GM18873 (cell line): Measurements from ENCODE around the gene BROX.
"Not testable (repeated sequence)": the region's sequence is repeated elsewhere in the genome, so short reads cannot be mapped to it uniquely, and the experiment has no call there.

Experiments
- ATAC-seq: cut with Tn5 transposase; IDR thresholded peaks from one replicate; pipeline ENCODE4 v1.9.1; 2021; ENCODE audit warnings: mild to moderate bottlenecking, moderate library complexity, moderate number of reproducible peaks; ENCODE audit not compliant: unreplicated experiment, low FRiP score

BROX gene

GRCh38 chr1:222712253-222713090 lies at the start of gene BROX, which contains the start of gene AIDA:
Gene BROX (plus strand): TSS chr1:222712564. CDS start chr1:222715700, 3,136 bp downstream.
Gene AIDA (minus strand): TSS chr1:222712491. CDS start chr1:222712317, 174 bp downstream.
- ATAC-seq: peak; percentile 57

DNA sequence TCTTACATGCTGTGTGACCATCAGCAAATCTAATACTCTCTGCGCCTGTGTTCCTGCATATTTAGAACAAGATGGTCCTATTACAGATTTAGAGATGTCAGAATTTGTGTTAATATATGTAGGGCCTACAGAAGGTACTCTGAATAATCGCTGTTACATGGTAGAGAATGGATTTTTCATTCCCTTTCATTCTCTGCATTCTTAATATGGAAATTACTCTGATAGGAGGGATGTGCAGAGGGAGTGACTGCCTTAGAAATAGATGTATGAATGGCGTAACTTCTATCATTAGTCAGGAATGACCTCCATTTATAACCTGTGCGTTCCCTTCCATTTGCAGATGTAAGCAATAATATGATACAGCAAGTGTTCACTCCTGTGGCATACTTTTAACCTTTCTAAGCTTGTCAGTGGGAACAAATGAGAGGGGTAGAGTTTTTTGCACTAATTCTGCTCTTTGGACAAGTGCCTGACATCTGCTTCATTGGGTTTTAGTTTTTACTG lies 48.9 kb upstream of the BROX start:
- ATAC-seq: no peak

DNA sequence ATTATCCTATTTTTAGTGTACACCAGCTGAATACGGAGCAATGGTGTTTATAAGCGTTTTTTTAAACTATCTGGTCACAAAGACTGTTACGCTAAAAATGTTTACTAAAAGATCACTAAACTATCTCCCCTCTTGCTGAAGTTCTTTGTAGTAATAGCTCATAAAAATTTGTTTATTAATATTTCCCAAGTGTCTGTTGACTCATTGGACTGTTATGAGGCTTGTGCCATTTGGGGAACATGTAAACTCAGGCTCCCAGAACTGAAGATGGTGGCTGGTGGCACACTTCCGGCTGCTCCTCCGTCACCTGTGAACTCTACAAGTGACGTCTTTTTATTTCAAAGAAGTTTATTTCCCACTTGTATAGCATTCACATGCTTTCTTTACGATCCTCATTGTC lies 46.4 kb upstream of the BROX start:
- ATAC-seq: no peak

DNA sequence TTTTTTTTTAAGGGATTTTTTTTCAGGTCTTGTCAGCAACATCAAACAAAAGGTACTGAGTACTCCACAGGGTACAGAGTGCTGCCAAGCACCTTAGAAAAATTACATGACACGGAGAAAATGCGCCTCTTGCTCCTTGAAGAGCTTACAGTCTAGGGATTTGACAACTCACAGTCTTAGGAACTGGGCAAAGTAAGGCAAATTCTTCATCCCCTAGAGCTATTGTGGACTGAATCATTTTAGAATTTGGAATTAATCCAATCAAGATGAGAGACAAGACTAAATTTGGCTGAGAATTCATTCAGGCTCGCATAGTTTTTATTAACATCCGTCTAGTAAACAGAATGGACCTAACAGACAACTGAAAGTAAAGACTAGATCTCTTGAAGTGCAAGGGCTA lies 44.2 kb upstream of the BROX start:
- ATAC-seq: not testable (repeated sequence)

DNA sequence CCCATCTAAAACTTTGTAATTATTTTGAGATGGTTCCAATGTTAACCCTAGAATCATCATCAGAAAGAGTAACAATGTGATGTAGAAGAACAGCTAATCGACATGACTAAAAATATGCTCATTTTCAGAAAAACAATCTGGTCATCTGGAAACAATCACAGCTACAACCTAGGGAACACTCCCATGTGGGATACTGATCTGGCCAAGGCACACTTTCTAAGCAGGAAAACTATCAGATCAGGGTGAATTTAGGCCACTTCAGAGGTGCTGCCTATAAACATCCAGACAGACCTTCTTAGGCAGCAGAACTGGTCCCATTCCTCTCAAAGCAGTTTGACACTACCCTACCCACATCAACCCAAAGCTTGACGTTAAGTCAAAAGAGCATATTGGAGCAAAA lies 43.3 kb upstream of the BROX start:
- ATAC-seq: not testable (repeated sequence)

DNA sequence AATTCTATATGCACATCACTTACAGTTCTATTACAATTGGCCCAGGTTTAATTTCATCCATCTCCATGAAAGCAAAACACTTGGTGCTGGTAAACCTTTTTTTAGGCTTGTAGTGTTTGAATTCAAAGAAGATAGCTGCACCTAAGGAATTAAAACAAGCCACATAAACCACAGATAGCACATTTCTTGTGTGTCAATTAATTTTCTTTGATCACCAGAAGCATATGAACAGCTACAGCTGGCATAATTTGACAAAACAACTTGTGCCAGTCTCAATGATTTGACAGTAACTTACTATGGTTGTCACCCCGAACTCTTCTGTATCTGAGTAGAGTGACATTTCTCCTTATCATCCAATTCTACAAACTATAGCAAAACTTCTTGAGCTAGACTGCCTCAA lies 42.3 kb upstream of the BROX start:
- ATAC-seq: no peak

GRCh38 chr1:222680080-222680479 lies 32.3 kb upstream of the BROX start:
- no peak for ATAC-seq

DNA sequence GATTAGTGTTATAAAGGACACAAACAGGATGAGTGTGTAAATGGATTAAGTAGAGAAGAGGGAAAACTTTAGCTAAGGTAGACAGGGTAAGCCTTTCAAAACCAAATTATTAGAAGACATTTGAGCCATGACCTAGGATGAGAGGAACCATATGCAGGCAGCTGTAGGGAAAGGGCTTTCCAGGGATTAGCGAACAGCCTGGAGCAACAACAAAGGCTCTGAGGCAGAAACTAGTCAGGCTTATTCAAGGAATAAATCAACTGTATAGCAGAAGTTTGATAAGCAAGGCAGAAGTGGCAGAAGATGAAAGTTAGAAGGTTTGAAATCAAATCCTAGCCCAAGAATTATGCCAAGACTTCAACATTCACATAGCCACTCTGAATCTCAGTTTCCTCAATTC lies 21.3 kb upstream of the BROX start:
- ATAC-seq: no peak

GRCh38 chr1:222694927-222695326 lies 17.4 kb upstream of the BROX start:
- no peak for ATAC-seq

DNA sequence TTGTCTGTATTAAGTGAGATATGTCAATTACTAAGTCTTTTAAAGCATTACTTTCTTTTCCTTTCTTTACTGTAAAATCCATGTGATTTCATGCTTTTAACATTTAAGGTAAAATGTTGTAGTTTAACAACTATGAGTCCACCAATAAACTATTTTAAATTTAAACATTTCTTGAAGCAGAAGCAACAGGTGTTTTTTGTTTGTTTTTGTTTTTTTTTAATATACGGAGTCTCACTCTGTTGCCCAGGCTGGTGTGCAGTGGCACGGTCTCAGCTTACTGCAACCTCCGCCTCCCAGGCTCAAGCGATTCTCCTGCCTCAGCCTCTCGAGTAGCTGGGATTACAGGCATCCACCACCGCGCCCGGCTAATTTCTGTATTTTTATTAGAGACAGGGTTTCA lies 15.6 kb upstream of the BROX start:
- ATAC-seq: no peak

DNA sequence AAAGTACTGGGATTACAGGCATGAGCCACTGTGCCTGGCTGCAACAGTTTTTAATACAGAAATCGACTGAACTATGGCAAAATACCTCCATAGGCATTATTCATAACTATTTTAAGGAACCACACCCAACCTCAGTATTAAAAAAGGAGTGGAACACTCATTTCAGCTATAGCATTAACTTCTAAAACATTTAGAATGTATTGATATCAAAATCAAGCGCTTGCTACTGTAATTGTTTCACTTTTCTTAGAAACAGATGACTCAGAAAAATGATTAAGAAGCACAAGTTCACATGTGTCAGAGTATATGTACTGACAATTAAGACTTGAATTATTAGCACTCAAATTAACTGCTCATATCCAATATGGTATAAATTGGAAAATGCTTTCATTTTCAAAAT lies 15.2 kb upstream of the BROX start:
- ATAC-seq: no peak

- no peak for ATAC-seq
These were observed 14.5 kb upstream of the BROX start for GRCh38 chr1:222697826-222698225.

- ATAC-seq: no peak
These were observed 10.2 kb upstream of the BROX start for GRCh38 chr1:222702210-222702609.

DNA sequence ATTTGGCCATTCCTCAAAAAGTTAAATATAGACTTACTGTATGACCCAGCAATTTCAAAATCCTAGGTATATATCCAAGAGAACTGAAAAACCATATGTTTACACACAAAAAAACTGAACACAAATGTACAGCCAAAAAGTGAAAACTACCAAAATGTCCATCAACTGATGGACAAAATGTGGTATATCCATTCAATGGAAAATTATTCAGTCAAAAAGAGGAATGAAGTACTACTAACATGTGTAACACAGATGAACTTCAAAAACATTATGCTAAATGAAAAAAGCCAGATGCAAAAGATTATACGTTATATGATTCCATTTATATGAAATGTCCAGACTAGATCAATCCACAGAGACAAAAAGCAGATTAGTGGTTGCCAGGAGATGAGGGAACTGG lies 8.1 kb upstream of the BROX start:
- no peak for ATAC-seq

DNA sequence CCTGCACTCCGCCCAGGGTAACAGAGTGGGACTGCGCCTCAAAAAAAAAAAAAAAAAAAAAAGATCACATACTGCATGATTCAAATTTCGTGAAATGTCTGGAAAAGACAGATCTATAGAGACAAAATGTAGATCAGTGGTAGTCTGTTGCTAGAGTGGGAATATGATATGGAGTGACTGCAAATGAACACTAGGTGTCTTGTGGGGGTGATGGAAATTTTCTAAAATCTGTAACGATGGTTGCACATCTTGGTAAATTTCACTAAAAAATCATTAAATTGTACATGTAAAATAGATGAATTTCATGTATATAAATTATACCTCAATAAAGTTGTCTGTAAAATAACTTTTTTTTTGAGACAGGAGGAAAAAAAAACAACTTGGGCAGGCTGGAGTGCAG lies 5.5 kb upstream of the BROX start:
- no peak for ATAC-seq

DNA sequence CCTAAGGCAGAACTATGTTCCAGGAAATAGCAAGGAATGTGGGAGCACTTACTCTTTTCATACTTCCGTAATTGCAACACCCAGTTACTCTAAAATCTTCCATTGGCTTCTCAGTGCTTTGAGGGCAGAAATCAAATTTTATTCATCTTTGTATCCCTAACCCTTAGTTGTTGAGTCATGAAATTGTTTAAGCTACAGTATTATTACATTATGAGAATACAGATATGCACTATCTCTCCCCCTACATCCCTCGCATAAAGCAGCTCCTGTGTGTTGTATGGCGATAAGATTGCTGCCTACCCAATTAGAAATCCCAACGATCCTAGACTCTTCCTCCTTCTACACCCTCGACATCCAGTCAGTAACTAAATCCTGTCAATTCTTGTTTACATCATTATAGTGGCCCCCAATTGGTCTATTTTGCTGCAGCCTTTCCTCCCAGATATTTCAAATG lies 2.6 kb upstream of the BROX start:
- ATAC-seq: no peak

GRCh38 chr1:222711319-222712252 lies 778 bp upstream of the BROX start:
- peak; percentile 29 for ATAC-seq

DNA sequence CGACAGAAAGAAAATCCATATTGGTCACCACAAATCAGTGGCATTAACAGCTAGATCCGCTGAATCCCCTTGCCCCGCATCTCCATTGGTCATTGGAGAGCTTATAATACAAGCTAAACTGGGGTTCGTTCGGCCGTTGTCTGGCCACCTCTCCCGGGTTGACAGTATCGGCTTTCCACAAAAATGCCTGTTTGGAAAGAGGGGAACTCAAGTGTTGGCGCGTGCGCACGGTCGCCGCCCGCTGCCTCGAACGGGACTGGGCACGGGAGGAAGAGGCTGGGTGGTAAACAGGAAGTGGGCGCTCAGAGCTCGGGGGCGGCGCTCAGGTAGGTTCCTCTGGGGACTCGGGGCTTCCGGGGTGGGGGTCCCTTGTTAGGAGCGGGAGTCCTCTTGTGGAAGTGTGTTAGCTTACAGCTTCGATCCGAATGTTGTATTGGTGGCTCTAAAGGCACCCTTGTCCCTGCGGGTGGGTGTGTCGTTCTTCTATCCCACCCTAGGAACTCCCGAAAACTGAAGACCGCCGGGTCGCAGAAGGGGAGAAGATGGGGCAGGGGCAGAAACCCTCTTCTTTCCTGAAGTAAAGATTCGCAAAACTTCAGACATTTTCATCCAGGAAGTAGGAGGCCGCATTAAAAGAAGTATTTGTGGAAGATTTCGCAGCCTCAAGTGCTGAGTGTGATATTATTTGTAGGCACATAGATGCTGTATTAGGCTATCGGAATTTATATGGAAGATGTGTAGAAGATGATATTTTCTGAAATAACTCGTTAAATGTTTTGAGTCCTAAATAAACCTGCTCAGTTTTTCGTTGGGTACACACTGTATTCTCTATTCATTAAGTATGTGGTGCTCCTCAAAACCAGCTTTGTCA lies 962 bp downstream of the BROX start:
- ATAC-seq: peak; percentile 61

DNA sequence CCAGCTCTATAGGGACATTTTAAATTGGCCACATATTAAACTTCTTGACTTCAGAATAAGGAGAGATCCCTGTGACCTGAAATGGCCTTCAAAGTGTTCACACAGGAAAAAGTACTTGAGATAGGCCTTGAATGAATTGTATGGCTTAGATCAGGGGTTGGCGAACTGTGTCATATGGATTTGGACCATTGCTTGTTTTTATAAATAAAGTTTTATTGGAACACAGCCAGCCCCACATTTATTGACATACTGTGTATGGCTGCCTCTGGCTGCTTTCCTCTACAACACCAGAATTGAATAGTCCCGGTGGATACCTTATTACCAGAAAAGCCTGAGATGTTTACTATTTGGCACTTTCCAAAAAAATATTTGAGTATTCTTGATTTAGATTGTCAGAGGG lies 4.0 kb downstream of the BROX start:
- no peak for ATAC-seq

GRCh38 chr1:222728746-222729145 lies 16.4 kb downstream of the BROX start:
- no peak for ATAC-seq
